Measurements from ENCODE around the gene PRR23B.
"Not testable (repeated sequence)": the region's sequence is repeated elsewhere in the genome, so short reads cannot be mapped to it uniquely, and the experiment has no call there.

PRR23B gene

GRCh38 chr3:139020868-139021234 is at the start of gene PRR23B:
Gene PRR23B (minus strand): TSS chr3:139020926. CDS start chr3:139020661, 265 bp downstream.
- DNase-seq (ENCODE audit: low spot score) = no peak

- no peak for DNase-seq (ENCODE audit: low spot score)
These were observed 42.2 kb upstream of the PRR23B start for GRCh38 chr3:139062918-139063317.

- DNase-seq (ENCODE audit: low spot score) = no peak
These were observed 32.3 kb upstream of the PRR23B start for GRCh38 chr3:139052802-139053600.

- DNase-seq (ENCODE audit: low spot score) = no peak
These were observed 23.9 kb upstream of the PRR23B start, which contains the start of gene PRR23C for GRCh38 chr3:139044366-139045210. Gene PRR23C (minus strand): TSS chr3:139044892. CDS start chr3:139044620, 272 bp downstream.

GRCh38 chr3:139043554-139044365 is 23.0 kb upstream of the PRR23B start:
- DNase-seq (ENCODE audit: low spot score) = no peak

- DNase-seq (ENCODE audit: low spot score) = no peak
These were observed 16.8 kb upstream of the PRR23B start for GRCh38 chr3:139037478-139037877.

- no peak for DNase-seq (ENCODE audit: low spot score)
These were observed 11.7 kb upstream of the PRR23B start for GRCh38 chr3:139032326-139033002.

GRCh38 chr3:139030576-139030975 is 9.8 kb upstream of the PRR23B start:
- not testable (repeated sequence) for DNase-seq (ENCODE audit: low spot score)

- DNase-seq (ENCODE audit: low spot score) = no peak
These were observed 4.2 kb upstream of the PRR23B start for GRCh38 chr3:139024968-139025367.

GRCh38 chr3:139020036-139020867 is 474 bp downstream of the PRR23B start:
- DNase-seq (ENCODE audit: low spot score) = no peak

GRCh38 chr3:139016430-139017048 is 4.2 kb downstream of the PRR23B start:
- DNase-seq (ENCODE audit: low spot score) = no peak

GRCh38 chr3:139006051-139006716 is 14.5 kb downstream of the PRR23B start, which contains the start of gene PRR23A:
Gene PRR23A (minus strand): TSS chr3:139006268. CDS start chr3:139006268, 0 bp downstream.
- DNase-seq (ENCODE audit: low spot score) = no peak

GRCh38 chr3:139005356-139005993 is 15.3 kb downstream of the PRR23B start:
- DNase-seq (ENCODE audit: low spot score) = no peak

- no peak for DNase-seq (ENCODE audit: low spot score)
These were observed 25.0 kb downstream of the PRR23B start for GRCh38 chr3:138995706-138996105.

- DNase-seq (ENCODE audit: low spot score) = no peak
These were observed 33.5 kb downstream of the PRR23B start for GRCh38 chr3:138987181-138987580.

- DNase-seq (ENCODE audit: low spot score) = no peak
These were observed 34.8 kb downstream of the PRR23B start for GRCh38 chr3:138985932-138986331.

- no peak for DNase-seq (ENCODE audit: low spot score)
These were observed 35.9 kb downstream of the PRR23B start for GRCh38 chr3:138984816-138985215.

GRCh38 chr3:138976047-138976446 is 44.7 kb downstream of the PRR23B start:
- DNase-seq (ENCODE audit: low spot score) = no peak

- DNase-seq (ENCODE audit: low spot score) = no peak
These were observed 45.4 kb downstream of the PRR23B start for GRCh38 chr3:138975351-138975750.
